ENCODE results near the gene AP2M1. TPM values are rescaled to one million over a fixed set of nuclear protein-coding genes. Genes with fewer than 3 reads are reported as not detected.

AP2M1 gene
- total and polyA plus RNA-seq, 2 donors (not counting 3 experiments of a cell fraction or from before 2014, with no cell fraction given): 431 to 602 TPM

DNA sequence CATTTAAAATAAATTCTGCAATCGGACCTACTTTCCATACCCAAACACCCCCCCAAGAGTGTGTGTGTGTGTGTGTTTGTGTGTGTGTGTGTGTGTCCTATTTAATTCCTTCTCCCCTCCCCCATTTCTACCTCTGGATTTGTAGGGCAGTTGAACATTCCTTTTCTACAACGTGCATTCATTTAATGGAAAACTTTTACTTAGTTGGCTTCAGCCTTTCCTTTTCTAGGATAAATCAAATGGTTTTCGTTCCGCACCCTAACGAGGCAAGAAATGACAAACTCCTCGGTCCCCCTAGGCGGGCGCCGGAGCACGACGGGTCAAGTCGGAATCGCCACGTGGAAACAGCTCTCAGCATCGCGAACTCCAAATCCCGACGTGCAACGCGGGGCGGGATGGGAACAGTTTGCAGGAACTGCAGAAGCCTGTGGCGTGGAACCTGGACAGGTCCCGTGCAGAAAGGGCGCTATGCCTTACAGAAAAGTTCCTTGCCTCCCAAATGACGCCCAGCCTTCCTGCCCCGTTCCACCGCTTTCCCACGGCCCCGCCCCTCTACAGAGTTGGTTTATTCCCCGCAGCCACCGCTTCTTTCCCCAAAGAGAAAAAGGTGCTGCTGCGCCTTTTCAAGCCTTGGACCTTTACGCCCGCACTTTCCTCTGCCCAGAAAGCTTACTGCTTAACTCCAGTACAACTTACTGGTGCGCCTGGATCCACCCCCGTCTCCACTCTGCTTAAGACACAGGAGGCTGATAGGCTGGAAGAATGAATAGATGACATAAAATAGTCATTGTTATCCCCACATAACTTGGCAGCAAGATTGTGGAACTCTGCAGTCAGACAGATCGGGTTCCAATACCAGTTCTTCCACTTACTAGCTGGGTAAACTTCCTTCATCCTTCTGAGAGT is 40.6 kb upstream of the AP2M1 start:
- intact Hi-C loops (cut with micrococcal nuclease) (loop anchor here (2.0 kb wide), 1 partner anchor 117 kb away; the partner anchor contains the start of gene ABCC5), dilution Hi-C loops (cut with MboI; ENCODE audit: extremely low pct_ligation_motif_present, low sequenced_read_pairs) (no loop called here)
- Histone ChIP-seq H4K20me1 (replicated peaks; ENCODE audit: control insufficient read depth, extremely low read depth, insufficient read depth, low read length) (no peaks in the 10 kb centered on the region), H3K27me3 (ENCODE audit: control insufficient read depth in 2 of 2, insufficient read depth in 2 of 2, low read length in 2 of 2) (no peaks in the 10 kb centered on the region), H3K27ac (ENCODE audit: insufficient read depth, low read depth, low read length) (peak overlapping the region; percentile 0), H3K79me2 (ENCODE audit: control insufficient read depth, insufficient read depth, low read length) (peaks cover 31% of the 10 kb centered on the region), H3K9ac (replicated peaks; ENCODE audit: extremely low read depth, insufficient read depth, low read length) (peak overlapping the region; percentile 87), H3K9me1 (replicated peaks; ENCODE audit: control insufficient read depth, extremely low read depth, insufficient read depth, low read length) (no peaks in the 10 kb centered on the region), H3K4me1 (ENCODE audit: control insufficient read depth, extremely low read depth, insufficient read depth, low read length) (peaks cover 27% of the 10 kb centered on the region), H3K36me3 (ENCODE audit: control insufficient read depth in 2 of 2, extremely low read depth in 1 of 2, insufficient read depth in 2 of 2, low read length in 2 of 2) (peaks cover 3% of the 10 kb centered on the region in 2 experiments), H3K4me3 (replicated peaks in 1 of 3; ENCODE audit: insufficient read depth in 1 of 3, low read depth in 1 of 3, low read length in 3 of 3) (peak overlapping the region; percentile 31 to 92 (median 90)), H3K9me3 (replicated peaks; ENCODE audit: control insufficient read depth, insufficient read depth, low read length) (no peaks in the 10 kb centered on the region), H3K4me2 (ENCODE audit: insufficient read depth, low read length) (peak overlapping the region; percentile 91), H2AFZ (ENCODE audit: low read depth, low read length) (peak overlapping the region; percentile 49)
- CTCF ChIA-PET: interaction anchor here (0.6 to 2.6 kb wide), 8 partner anchors 11 to 238 kb away, joined by 3 to 18 read pairs (median 6); no protein-coding TSS in a partner anchor
- BruUV-seq (replicated peaks): no TSS peak
- FAIRE-seq (peak; percentile 97), DNase-seq (ENCODE audit: low read depth, low spot score) (peak; percentile 79)
- POLR2A ChIA-PET: no interaction called here
- TF ChIP-seq POLR2AphosphoS5 (IDR thresholded peaks at IDR 0.05; ENCODE audit: insufficient read depth, low read depth, low read length) (peak; percentile 53), MYC (IDR thresholded peaks at IDR 0.05; ENCODE audit: low read depth, low read length) (peak; percentile 97), GATA2 (IDR thresholded peaks at IDR 0.05; ENCODE audit: insufficient read depth, insufficient read length, low read depth, low read length) (no peak), EZH2 (IDR thresholded peaks at IDR 0.05; ENCODE audit: borderline replicate concordance, low read depth, low read length, severe bottlenecking) (no peak), FOS (IDR thresholded peaks at IDR 0.05; ENCODE audit: borderline replicate concordance, insufficient read depth, low read length) (no peak), JUN (IDR thresholded peaks at IDR 0.05; ENCODE audit: borderline replicate concordance, insufficient read depth, insufficient read length, low read depth) (no peak), MAX (IDR thresholded peaks at IDR 0.05; ENCODE audit: insufficient read depth, insufficient read length) (peak; percentile 72), CTCF (IDR thresholded peaks at IDR 0.05; ENCODE audit: extremely low read depth in 1 of 2, insufficient read depth in 1 of 2, low read depth in 1 of 2, low read length in 2 of 2) (no peak), POLR2A (IDR thresholded peaks at IDR 0.05; ENCODE audit: low read depth, low read length) (no peak)

Data from endothelial cell of umbilical vein (primary cell).